ENCODE data around the gene CNPPD1.

Gene CNPPD1

DNA sequence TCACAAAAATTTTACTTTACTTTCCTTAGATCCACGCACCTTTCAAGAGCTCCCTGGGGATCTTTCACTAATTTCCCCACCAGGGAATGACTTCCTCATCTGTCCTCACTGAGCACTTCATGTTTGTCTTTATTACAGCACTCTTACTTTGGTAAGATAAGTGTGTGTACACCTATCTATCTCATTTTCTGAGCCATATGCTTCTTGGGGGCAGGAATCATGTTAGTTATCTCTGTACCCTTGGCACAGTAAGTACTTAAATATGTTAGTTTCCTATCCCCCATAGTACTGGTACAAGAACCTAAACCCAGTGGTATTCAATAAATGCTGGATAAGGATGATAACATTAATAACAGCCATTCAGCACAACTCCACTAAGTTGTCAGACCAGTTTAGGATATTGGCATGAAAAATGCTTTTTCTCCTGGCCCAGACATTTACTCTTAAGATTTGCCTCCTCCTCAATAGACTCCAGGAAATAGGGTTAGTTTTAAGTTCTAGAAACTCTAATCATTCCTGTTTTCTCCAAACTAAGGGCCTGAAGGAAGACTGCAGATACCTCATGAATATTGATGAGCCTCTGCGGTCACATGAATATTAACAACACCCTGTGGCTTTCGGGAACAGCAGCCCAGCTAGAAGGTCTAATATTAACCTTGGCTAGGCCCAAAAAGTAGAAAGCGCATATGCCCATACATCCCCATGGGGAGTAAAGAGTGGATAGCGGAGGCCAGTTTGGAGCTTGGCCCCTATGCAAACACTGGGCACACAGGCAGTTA lies 54.3 kb downstream of the CNPPD1 start:
- DNase-seq (ENCODE audit: low read depth): no peak
